ENCODE results near the gene CACNB2. TPM values are rescaled to one million over a fixed set of nuclear protein-coding genes. Genes with fewer than 3 reads are reported as not detected.

The CACNB2 gene
- polyA plus RNA-seq, 1 of the 3 experiments (the other 2 are of a cell fraction) = 0.74 TPM

GRCh38 chr10:18551473-18551872 is 411.2 kb downstream of the CACNB2 start:
- H3K4me3 ChIP-seq (ENCODE audit: low read depth in 2 of 2, low read length in 1 of 2) = no peak overlapping the region
- WGBS (ENCODE audit: low lambda C conversion rate) = 94% methylated on average over 2 of the region's 2 CpGs
- peaks cover 2 to 18% of the 10 kb centered on the region in 2 experiments for H3K36me3 ChIP-seq (replicated peaks in 1 of 2; ENCODE audit: control insufficient read depth in 1 of 2, insufficient read depth in 2 of 2, low read length in 1 of 2)
- DNase-seq = no peak
- no peaks in the 10 kb centered on the region for H3K9me2 ChIP-seq
- ChIA-PET CTCF (no interaction called here), POLR2A (no interaction called here)
- H4K20me1 ChIP-seq (ENCODE audit: insufficient read depth) = no peaks in the 10 kb centered on the region
- H3K9ac ChIP-seq = no peak overlapping the region
- no peaks in the 10 kb centered on the region for H3K79me2 ChIP-seq (ENCODE audit: insufficient read depth)
- H3F3A ChIP-seq (replicated peaks; ENCODE audit: insufficient read depth) = no peaks in the 10 kb centered on the region
- no peaks in the 10 kb centered on the region for H3K9me3 ChIP-seq
- no peaks in the 10 kb centered on the region for H3K4me1 ChIP-seq (ENCODE audit: control insufficient read depth in 1 of 2, insufficient read depth in 2 of 2, low read depth in 1 of 2, low read length in 1 of 2)
- H3K27me3 ChIP-seq (ENCODE audit: insufficient read depth) = no peaks in the 10 kb centered on the region
- TF ChIP-seq POLR2AphosphoS5 (IDR thresholded peaks at IDR 0.05; ENCODE audit: low read depth, low read length) = no peak
- H2AFZ ChIP-seq (ENCODE audit: low read depth) = no peak overlapping the region
- no peak overlapping the region for H3K27ac ChIP-seq (ENCODE audit: low read depth in 2 of 2, low read length in 1 of 2)
- H3K4me2 ChIP-seq = no peak overlapping the region

GRCh38 chr10:18554479-18554878 is 414.3 kb downstream of the CACNB2 start:
- 0 out of 2 replicates have a peak, but pooled peaks cover 6% of the 10 kb centered on the region for H3K9me3 ChIP-seq
- no peaks in the 10 kb centered on the region for H3K79me2 ChIP-seq (ENCODE audit: insufficient read depth)
- no peak overlapping the region for H3K27ac ChIP-seq (ENCODE audit: low read depth in 2 of 2, low read length in 1 of 2)
- no peak for DNase-seq
- H3K9me2 ChIP-seq = no peaks in the 10 kb centered on the region
- H3K4me3 ChIP-seq (ENCODE audit: low read depth in 2 of 2, low read length in 1 of 2) = no peak overlapping the region
- 86% methylated on average over 3 of the region's 3 CpGs for WGBS (ENCODE audit: low lambda C conversion rate)
- no peak overlapping the region for H3K9ac ChIP-seq
- no peaks in the 10 kb centered on the region for H3K27me3 ChIP-seq (ENCODE audit: insufficient read depth)
- no peak overlapping the region for H3K4me2 ChIP-seq
- ChIA-PET POLR2A (no interaction called here), CTCF (no interaction called here)
- no peaks in the 10 kb centered on the region for H3F3A ChIP-seq (replicated peaks; ENCODE audit: insufficient read depth)
- no peak for TF ChIP-seq RCOR1 (IDR thresholded peaks at IDR 0.05; ENCODE audit: low read length)
- no peak for TF ChIP-seq TEAD4 (IDR thresholded peaks at IDR 0.05; ENCODE audit: borderline replicate concordance, insufficient read depth)
- TF ChIP-seq FOXM1 (IDR thresholded peaks at IDR 0.05; ENCODE audit: low read depth) = no peak
- no peak for TF ChIP-seq CHD2 (IDR thresholded peaks at IDR 0.05; ENCODE audit: low read length, partially characterized antibody)
- TF ChIP-seq USF2 (IDR thresholded peaks at IDR 0.05; ENCODE audit: borderline replicate concordance, low read depth, low read length) = no peak
- TF ChIP-seq MXI1 (IDR thresholded peaks at IDR 0.05; ENCODE audit: low read depth, low read length) = no peak
- TF ChIP-seq IRF3 (IDR thresholded peaks at IDR 0.05; ENCODE audit: low read depth, low read length) = no peak
- TF ChIP-seq ZBTB33 (IDR thresholded peaks at IDR 0.05; ENCODE audit: borderline replicate concordance, low read depth) = no peak
- no peak for TF ChIP-seq TAF1 (IDR thresholded peaks at IDR 0.05; ENCODE audit: borderline replicate concordance, low read depth, low read length)
- TF ChIP-seq FOXJ3 (CRISPR knock-in tag; IDR thresholded peaks at IDR 0.05) = no peak
- TF ChIP-seq SIN3A (IDR thresholded peaks at IDR 0.05; ENCODE audit: borderline replicate concordance, low read depth, low read length) = no peak
- no peak for TF ChIP-seq EZH2phosphoT487 (IDR thresholded peaks at IDR 0.05; ENCODE audit: borderline replicate concordance, low read depth)
- no peak for TF ChIP-seq EP300 (IDR thresholded peaks at IDR 0.05; ENCODE audit: borderline replicate concordance in 1 of 2, low read depth in 1 of 2, low read length in 1 of 2)
- no peak for TF ChIP-seq GATA2 (CRISPR knock-in tag; IDR thresholded peaks at IDR 0.05)
- TF ChIP-seq SMC3 (IDR thresholded peaks at IDR 0.05; ENCODE audit: low read depth, low read length) = no peak
- no peak for TF ChIP-seq RAD21 (IDR thresholded peaks at IDR 0.05; ENCODE audit: low read length)
- TF ChIP-seq YY1 (IDR thresholded peaks at IDR 0.05; ENCODE audit: low read depth) = no peak
- no peak for TF ChIP-seq ELF1 (IDR thresholded peaks at IDR 0.05)
- no peak for TF ChIP-seq POLR2AphosphoS5 (IDR thresholded peaks at IDR 0.05; ENCODE audit: low read depth, low read length)
- no peaks in the 10 kb centered on the region for H3K4me1 ChIP-seq (ENCODE audit: control insufficient read depth in 1 of 2, insufficient read depth in 2 of 2, low read depth in 1 of 2, low read length in 1 of 2)
- peaks cover 0 to 26% of the 10 kb centered on the region in 2 experiments for H3K36me3 ChIP-seq (replicated peaks in 1 of 2; ENCODE audit: control insufficient read depth in 1 of 2, insufficient read depth in 2 of 2, low read length in 1 of 2)
- H4K20me1 ChIP-seq (ENCODE audit: insufficient read depth) = no peaks in the 10 kb centered on the region
- no peak overlapping the region for H2AFZ ChIP-seq (ENCODE audit: low read depth)
